Endothelial cell of umbilical vein (primary cell): Measurements from ENCODE around the gene TRIM10. TPM values are rescaled to one million over a fixed set of nuclear protein-coding genes. Genes with fewer than 3 reads are reported as not detected.

Experiments
- BruUV-seq: library from RNA; stranded (reverse); fragments of 400-500 nt; replicated peaks from 2 replicates; lab custom pipeline; 2021; lab: Mats Ljungman, UMichigan
- CTCF ChIA-PET: fragments of 300-600, 350-600 bp; sonication (Branson Sonifier 250); formaldehyde crosslinking; loops from one replicate; lab custom pipeline; 2021; ENCODE audit warnings: antibody characterized with exemption, inconsistent platforms; lab: Charles Lee
- POLR2A ChIA-PET: fragments of 300-600, 350-600 bp; sonication (Branson Sonifier 250); formaldehyde crosslinking; loops from one replicate; lab custom pipeline; 2021; ENCODE audit warnings: antibody characterized with exemption, inconsistent platforms; lab: Charles Lee
- DNase-seq: peaks from one replicate; pipeline ENCODE4 v3.0.0-alpha.2; 2011; ENCODE audit warnings: low read depth, low spot score
- FAIRE-seq: peaks from 2 replicates; lab custom pipeline; 2011; peaks lifted over from hg19 to GRCh38; lab: Jason Lieb, UNC
- H2AFZ ChIP-seq: 2 replicates; pipeline ENCODE4 v1.6.0; 2012; ENCODE audit warnings: low read depth, low read length, control low read depth, inconsistent platforms
- H3K27ac ChIP-seq: 2 replicates; pipeline ENCODE4 v1.5.1; 2011; ENCODE audit warnings: low read depth, mild to moderate bottlenecking, control low read depth, low read length, moderate library complexity; ENCODE audit not compliant: insufficient read depth
- H3K27me3 ChIP-seq, 2 experiments: 2 replicates each; pipeline versions ENCODE4 v1.6.0 to v1.6.1; 2011; ENCODE audit warnings: low read length in 2 of 2, mixed read lengths in 1 of 2; ENCODE audit not compliant: control insufficient read depth in 2 of 2, insufficient read depth in 2 of 2
- H3K36me3 ChIP-seq, 2 experiments: 2 replicates in 1 of 2; 3 replicates in 1 of 2; pipeline ENCODE4 v1.5.1; 2011; ENCODE audit warnings: low read length in 2 of 2, mild to moderate bottlenecking in 1 of 2, moderate library complexity in 1 of 2; ENCODE audit not compliant: control insufficient read depth in 2 of 2, insufficient read depth in 2 of 2; ENCODE audit errors: extremely low read depth in 1 of 2
- H3K4me1 ChIP-seq: 3 replicates; pipeline ENCODE4 v1.5.1; 2011; ENCODE audit warnings: mild to moderate bottlenecking, low read length; ENCODE audit not compliant: control insufficient read depth, insufficient read depth; ENCODE audit errors: extremely low read depth
- H3K4me2 ChIP-seq: 2 replicates; pipeline ENCODE4 v1.6.1; 2011; ENCODE audit warnings: low read length, control low read depth, mixed read lengths; ENCODE audit not compliant: insufficient read depth
- H3K4me3 ChIP-seq, 3 experiments: fragments of 200-600 bp in 1 of 3; sonication (generic), shearing (Covaris generic) in 1 of 3; replicated peaks in 1 of 3; 2 replicates each; pipeline ENCODE4 v1.5.1; 2011 to 2016; ENCODE audit warnings: control low read depth in 3 of 3, low read length in 3 of 3, mild to moderate bottlenecking in 2 of 3, inconsistent platforms in 1 of 3, low read depth in 1 of 3, moderate library complexity in 1 of 3; ENCODE audit not compliant: insufficient read depth in 1 of 3
- H3K79me2 ChIP-seq: 2 replicates; pipeline ENCODE4 v1.6.0; 2012; ENCODE audit warnings: low read length, inconsistent platforms; ENCODE audit not compliant: control insufficient read depth, insufficient read depth
- H3K9ac ChIP-seq: replicated peaks from 2 replicates; pipeline ENCODE3; 2011; ENCODE audit warnings: low read length, control low read depth; ENCODE audit not compliant: insufficient read depth; ENCODE audit errors: extremely low read depth
- H3K9me1 ChIP-seq: replicated peaks from 3 replicates; pipeline ENCODE4 v1.6.0; 2011; ENCODE audit warnings: mild to moderate bottlenecking, low read length; ENCODE audit not compliant: control insufficient read depth, insufficient read depth; ENCODE audit errors: extremely low read depth
- H3K9me3 ChIP-seq: replicated peaks from 2 replicates; pipeline ENCODE4 v1.5.1; 2012; ENCODE audit warnings: low read length, inconsistent platforms; ENCODE audit not compliant: control insufficient read depth, insufficient read depth
- H4K20me1 ChIP-seq: replicated peaks from 2 replicates; pipeline ENCODE3; 2011; ENCODE audit warnings: mild to moderate bottlenecking, low read length; ENCODE audit not compliant: control insufficient read depth, insufficient read depth; ENCODE audit errors: extremely low read depth
- EZH2 ChIP-seq: IDR thresholded peaks from 2 replicates; pipeline ENCODE4 v1.6.1; 2012; ENCODE audit warnings: borderline replicate concordance, low read depth, mild to moderate bottlenecking, moderate library complexity, low read length, inconsistent platforms; ENCODE audit not compliant: severe bottlenecking
- FOS ChIP-seq: IDR thresholded peaks from 2 replicates; pipeline ENCODE4 v1.6.1; 2011; ENCODE audit warnings: mild to moderate bottlenecking, low read length, moderate library complexity, borderline replicate concordance; ENCODE audit not compliant: insufficient read depth
- GATA2 ChIP-seq: IDR thresholded peaks from 2 replicates; pipeline ENCODE4 v1.7.0; 2011; ENCODE audit warnings: low read depth, mild to moderate bottlenecking, moderate library complexity, mixed read lengths, low read length; ENCODE audit not compliant: insufficient read length, insufficient read depth
- JUN ChIP-seq: IDR thresholded peaks from 2 replicates; pipeline ENCODE4 v1.6.1; 2011; ENCODE audit warnings: borderline replicate concordance, low read depth; ENCODE audit not compliant: insufficient read length, insufficient read depth
- MYC ChIP-seq: IDR thresholded peaks from one replicate; pipeline ENCODE4 v1.6.1; 2011; ENCODE audit warnings: mild to moderate bottlenecking, low read depth, low read length
- POLR2A ChIP-seq: IDR thresholded peaks from 2 replicates; pipeline ENCODE4 v1.6.1; 2012; ENCODE audit warnings: low read depth, mild to moderate bottlenecking, control low read depth, low read length
- POLR2AphosphoS5 ChIP-seq: IDR thresholded peaks from 2 replicates; pipeline ENCODE4 v1.6.1; 2012; ENCODE audit warnings: low read depth, mild to moderate bottlenecking, control low read depth, low read length, moderate library complexity; ENCODE audit not compliant: insufficient read depth
- dilution Hi-C: fragments of 300-500 bp; cut with MboI; formaldehyde crosslinking; loops from one replicate; pipeline ENCODE4 v1.15.0; 2019; ENCODE audit warnings: low sequenced_read_pairs; ENCODE audit not compliant: extremely low pct_ligation_motif_present
- intact Hi-C: fragments of 100-400 bp; cut with micrococcal nuclease; formaldehyde crosslinking; loops from one replicate; pipeline ENCODE4 v1.10.0; 2022
- polyA plus RNA-seq, 4 experiments: library from polyadenylated mRNA; depleted of rRNA in 3 of 4; stranded (reverse) in 3 of 4; unstranded in 1 of 4; fragments of >200 nt; gene quantifications; 2 replicates each; pipeline versions ENCODE4 v1.2.1 to v1.2.3, GENCODE V29; 2011 to 2012; ENCODE audit warnings: missing spikeins in 1 of 4
- total RNA-seq: library from RNA; stranded (reverse); gene quantifications from 2 replicates; pipeline ENCODE4 v1.2.3, GENCODE V29; 2021
- TF ChIP-seq, protein P1 (sequence below): IDR thresholded peaks from 2 replicates; pipeline ENCODE4 v1.6.1; 2011; ENCODE audit not compliant: insufficient read depth, insufficient read length
- TF ChIP-seq, protein P2 (sequence below), 2 donors: IDR thresholded peaks; 1 replicate in 1 of 2; 2 replicates in 1 of 2; pipeline ENCODE4 v1.5.1; 2011; ENCODE audit warnings: low read length in 2 of 2, mild to moderate bottlenecking in 2 of 2, moderate library complexity in 2 of 2, control low read depth in 1 of 2, inconsistent platforms in 1 of 2, low read depth in 1 of 2; ENCODE audit not compliant: insufficient read depth in 1 of 2; ENCODE audit errors: extremely low read depth in 1 of 2

Gene TRIM10
- total and polyA plus RNA-seq, 2 donors (not counting 3 experiments of a cell fraction or from before 2014, with no cell fraction given), result not detected

DNA sequence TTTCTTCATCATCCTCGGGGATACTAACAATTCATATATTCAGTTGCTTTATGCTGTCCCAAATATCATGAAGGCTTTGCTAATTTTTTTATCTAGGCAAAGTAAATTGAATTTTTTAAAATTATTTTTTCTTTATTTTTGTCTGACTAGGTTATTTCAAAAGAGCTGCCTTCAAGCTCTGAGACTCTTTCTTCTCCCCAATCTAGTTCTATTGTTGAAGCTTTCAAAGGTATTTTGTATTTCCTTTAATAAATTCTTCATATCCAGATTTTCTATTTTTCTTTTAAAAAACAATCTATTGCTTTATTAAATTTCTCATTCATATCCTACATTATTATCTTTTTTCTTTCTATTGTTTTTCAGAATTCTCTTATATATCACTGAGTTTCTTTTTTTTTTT lies 19.1 kb upstream of the TRIM10 start:
- dilution Hi-C loops (no loop called here), intact Hi-C loops (no loop called here)
- no peak overlapping the region for H3K4me2 ChIP-seq
- H3K36me3 ChIP-seq, result peaks cover 0 to 3% of the 10 kb centered on the region in 2 experiments
- H3K9ac ChIP-seq, result no peak overlapping the region
- no peak overlapping the region for H3K27ac ChIP-seq
- H4K20me1 ChIP-seq, result no peaks in the 10 kb centered on the region
- H3K4me3 ChIP-seq, result no peak overlapping the region
- peaks cover 8 to 24% of the 10 kb centered on the region in 2 experiments for H3K27me3 ChIP-seq
- CTCF ChIA-PET, result no interaction called here
- POLR2A ChIA-PET, result no interaction called here
- no peaks in the 10 kb centered on the region for H3K9me1 ChIP-seq
- BruUV-seq, result no TSS peak
- DNase-seq (no peak), FAIRE-seq (no peak)
- H3K79me2 ChIP-seq, result no peaks in the 10 kb centered on the region
- H2AFZ ChIP-seq, result no peak overlapping the region
- H3K4me1 ChIP-seq, result no peaks in the 10 kb centered on the region
- TF ChIP-seq POLR2AphosphoS5, result no peak
- no peak for TF ChIP-seq JUN
- TF ChIP-seq, protein P1, sequence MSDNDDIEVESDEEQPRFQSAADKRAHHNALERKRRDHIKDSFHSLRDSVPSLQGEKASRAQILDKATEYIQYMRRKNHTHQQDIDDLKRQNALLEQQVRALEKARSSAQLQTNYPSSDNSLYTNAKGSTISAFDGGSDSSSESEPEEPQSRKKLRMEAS, result no peak
- TF ChIP-seq, protein P2, sequence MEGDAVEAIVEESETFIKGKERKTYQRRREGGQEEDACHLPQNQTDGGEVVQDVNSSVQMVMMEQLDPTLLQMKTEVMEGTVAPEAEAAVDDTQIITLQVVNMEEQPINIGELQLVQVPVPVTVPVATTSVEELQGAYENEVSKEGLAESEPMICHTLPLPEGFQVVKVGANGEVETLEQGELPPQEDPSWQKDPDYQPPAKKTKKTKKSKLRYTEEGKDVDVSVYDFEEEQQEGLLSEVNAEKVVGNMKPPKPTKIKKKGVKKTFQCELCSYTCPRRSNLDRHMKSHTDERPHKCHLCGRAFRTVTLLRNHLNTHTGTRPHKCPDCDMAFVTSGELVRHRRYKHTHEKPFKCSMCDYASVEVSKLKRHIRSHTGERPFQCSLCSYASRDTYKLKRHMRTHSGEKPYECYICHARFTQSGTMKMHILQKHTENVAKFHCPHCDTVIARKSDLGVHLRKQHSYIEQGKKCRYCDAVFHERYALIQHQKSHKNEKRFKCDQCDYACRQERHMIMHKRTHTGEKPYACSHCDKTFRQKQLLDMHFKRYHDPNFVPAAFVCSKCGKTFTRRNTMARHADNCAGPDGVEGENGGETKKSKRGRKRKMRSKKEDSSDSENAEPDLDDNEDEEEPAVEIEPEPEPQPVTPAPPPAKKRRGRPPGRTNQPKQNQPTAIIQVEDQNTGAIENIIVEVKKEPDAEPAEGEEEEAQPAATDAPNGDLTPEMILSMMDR (IDR thresholded peaks at IDR 0.05; ENCODE audit: extremely low read depth in 1 of 2, insufficient read depth in 1 of 2, low read depth in 1 of 2, low read length in 2 of 2), result no peak
- no peak for TF ChIP-seq EZH2
- no peak for TF ChIP-seq POLR2A
- no peak for TF ChIP-seq FOS
- no peak for TF ChIP-seq MYC
- no peak for TF ChIP-seq GATA2
- no peaks in the 10 kb centered on the region for H3K9me3 ChIP-seq
